Upper lobe of left lung (tissue), 4 donors: Measurements from ENCODE around the gene ARHGAP20.

Source experiments
- EP300 ChIP-seq, 4 donors: sonication (generic); formaldehyde crosslinking; IDR thresholded peaks; one replicate each; pipeline ENCODE4 v1.5.1; 2017; ENCODE audit warnings: antibody characterized with exemption in 4 of 4, control low read depth in 2 of 4
- POLR2A ChIP-seq, 4 donors: fragments of 450-650 bp; IDR thresholded peaks; one replicate each; pipeline ENCODE4 v1.5.1; 2016 to 2017; ENCODE audit warnings: antibody characterized with exemption in 4 of 4, mild to moderate bottlenecking in 2 of 4
- POLR2AphosphoS5 ChIP-seq, 2 donors: sonication (generic); formaldehyde crosslinking; IDR thresholded peaks; one replicate each; pipeline ENCODE4 v1.5.1; 2017; ENCODE audit warnings: antibody characterized with exemption in 2 of 2
- TF ChIP-seq, protein P1 (sequence below), 6 experiments: fragments of 450-650 bp in 4 of 6; fragments of 200-600 bp in 2 of 6; sonication (generic) in 2 of 6; IDR thresholded peaks; one replicate each; pipeline ENCODE4 v1.5.1; 2016 to 2019; ENCODE audit warnings: antibody characterized with exemption in 6 of 6

DNA sequence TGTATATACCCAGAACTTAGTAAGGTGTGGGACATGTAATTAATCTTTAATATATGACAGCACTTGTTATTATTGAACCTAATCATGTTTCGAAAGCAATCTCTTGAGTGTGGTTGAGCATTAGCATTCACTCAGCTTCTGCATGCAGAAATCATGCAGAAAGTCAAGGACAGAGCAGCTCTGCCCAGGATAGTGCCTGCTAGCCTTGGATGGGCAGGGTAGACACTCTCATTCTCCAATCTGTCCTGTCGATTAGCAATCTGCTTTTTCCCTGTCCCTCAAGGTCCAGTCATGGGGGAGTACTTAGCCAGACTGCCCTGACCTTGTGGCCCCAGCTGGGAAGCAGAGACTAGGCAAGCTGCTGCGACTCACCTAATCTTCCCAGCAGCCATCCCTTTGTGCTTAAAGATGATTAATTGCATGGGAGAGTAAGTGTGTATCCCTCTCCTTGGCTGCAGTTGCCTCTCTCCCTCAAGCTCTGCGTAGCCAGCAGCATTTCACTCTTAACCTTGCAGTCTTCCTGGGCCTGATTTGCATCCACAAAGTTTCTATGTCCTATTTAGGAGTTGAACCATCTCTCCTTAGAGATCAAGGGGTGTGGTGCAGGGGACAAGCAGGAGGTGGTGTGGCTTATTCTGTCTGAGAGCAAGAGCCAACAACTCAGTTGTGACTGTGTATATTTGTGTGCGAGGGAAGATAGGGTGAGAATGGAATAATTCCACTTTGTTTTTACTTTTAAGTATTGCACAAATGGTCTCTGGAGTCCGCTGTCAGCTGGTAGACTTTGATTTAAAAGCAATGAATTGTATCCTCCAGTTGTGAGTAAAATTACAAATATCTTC, 181.1 kb downstream of the ARHGAP20 start:
- TF ChIP-seq, protein P1, sequence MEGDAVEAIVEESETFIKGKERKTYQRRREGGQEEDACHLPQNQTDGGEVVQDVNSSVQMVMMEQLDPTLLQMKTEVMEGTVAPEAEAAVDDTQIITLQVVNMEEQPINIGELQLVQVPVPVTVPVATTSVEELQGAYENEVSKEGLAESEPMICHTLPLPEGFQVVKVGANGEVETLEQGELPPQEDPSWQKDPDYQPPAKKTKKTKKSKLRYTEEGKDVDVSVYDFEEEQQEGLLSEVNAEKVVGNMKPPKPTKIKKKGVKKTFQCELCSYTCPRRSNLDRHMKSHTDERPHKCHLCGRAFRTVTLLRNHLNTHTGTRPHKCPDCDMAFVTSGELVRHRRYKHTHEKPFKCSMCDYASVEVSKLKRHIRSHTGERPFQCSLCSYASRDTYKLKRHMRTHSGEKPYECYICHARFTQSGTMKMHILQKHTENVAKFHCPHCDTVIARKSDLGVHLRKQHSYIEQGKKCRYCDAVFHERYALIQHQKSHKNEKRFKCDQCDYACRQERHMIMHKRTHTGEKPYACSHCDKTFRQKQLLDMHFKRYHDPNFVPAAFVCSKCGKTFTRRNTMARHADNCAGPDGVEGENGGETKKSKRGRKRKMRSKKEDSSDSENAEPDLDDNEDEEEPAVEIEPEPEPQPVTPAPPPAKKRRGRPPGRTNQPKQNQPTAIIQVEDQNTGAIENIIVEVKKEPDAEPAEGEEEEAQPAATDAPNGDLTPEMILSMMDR (IDR thresholded peaks at IDR 0.05): no peak
- no peak for TF ChIP-seq POLR2A (IDR thresholded peaks at IDR 0.05)
- no peak for TF ChIP-seq EP300 (IDR thresholded peaks at IDR 0.05)
- TF ChIP-seq POLR2AphosphoS5 (IDR thresholded peaks at IDR 0.05): no peak
